Upper lobe of left lung (tissue), 6 donors: ENCODE data around the gene CAB39L. TPM values are rescaled to one million over a fixed set of nuclear protein-coding genes. Genes with fewer than 3 reads are reported as not detected.
A peak's percentile ranks its signal among the peaks of the same experiment; 100 is the strongest.

Experiments used
- ATAC-seq, 2 donors: fragments of 200-7000 bp; cut with Tn5 transposase; one replicate each; pipeline ENCODE4 v1.9.1; 2022; ENCODE audit warnings: mild to moderate bottlenecking in 2 of 2, moderate library complexity in 2 of 2; ENCODE audit not compliant: low FRiP score in 2 of 2
- DNase-seq, 2 donors: peaks; one replicate each; pipeline ENCODE4 v3.0.0-alpha.2; 2019 to 2020
- H3K27ac ChIP-seq, 4 donors: fragments of 200-600 bp; sonication (generic); one replicate each; pipeline ENCODE4 v1.5.1; 2016 to 2019
- H3K27me3 ChIP-seq, 4 donors: fragments of 200-600 bp; sonication (generic); one replicate each; pipeline ENCODE4 v1.5.1; 2017 to 2019
- H3K36me3 ChIP-seq, 4 donors: fragments of 200-600 bp; sonication (generic); one replicate each; pipeline ENCODE4 v1.5.1; 2016 to 2019
- H3K4me1 ChIP-seq, 4 donors: fragments of 200-600 bp; sonication (generic); one replicate each; pipeline ENCODE4 v1.5.1; 2018 to 2019
- H3K4me3 ChIP-seq, 4 donors: fragments of 200-600 bp; sonication (generic); one replicate each; pipeline ENCODE4 v1.5.1; 2017 to 2019; ENCODE audit warnings: mild to moderate bottlenecking in 2 of 4, moderate library complexity in 1 of 4
- H3K9me3 ChIP-seq, 4 donors: fragments of 200-600 bp; sonication (generic); one replicate each; pipeline ENCODE4 v1.5.1; 2018 to 2019
- EP300 ChIP-seq, 4 donors: sonication (generic); formaldehyde crosslinking; IDR thresholded peaks; one replicate each; pipeline ENCODE4 v1.5.1; 2017; ENCODE audit warnings: antibody characterized with exemption in 4 of 4, control low read depth in 2 of 4
- POLR2A ChIP-seq, 4 donors: fragments of 450-650 bp; IDR thresholded peaks; one replicate each; pipeline ENCODE4 v1.5.1; 2016 to 2017; ENCODE audit warnings: antibody characterized with exemption in 4 of 4, mild to moderate bottlenecking in 2 of 4
- POLR2AphosphoS5 ChIP-seq, 2 donors: sonication (generic); formaldehyde crosslinking; IDR thresholded peaks; one replicate each; pipeline ENCODE4 v1.5.1; 2017; ENCODE audit warnings: antibody characterized with exemption in 2 of 2
- WGBS, 2 donors: methylation state at CpG; one replicate each; pipeline ENCODE4 v1.1.5; 2017 to 2018; 5-methylcytosine and 5-hydroxymethylcytosine counted together
- total RNA-seq, 6 donors: library from RNA; depleted of rRNA in 4 of 6; stranded (reverse); fragments of >200 nt in 4 of 6; gene quantifications; one replicate each; pipeline versions ENCODE4 v1.1.0 to v1.2.1, GENCODE V29; 2016 to 2021
- TF ChIP-seq, protein P1 (sequence below), 6 experiments: fragments of 450-650 bp in 4 of 6; fragments of 200-600 bp in 2 of 6; sonication (generic) in 2 of 6; IDR thresholded peaks; one replicate each; pipeline ENCODE4 v1.5.1; 2016 to 2019; ENCODE audit warnings: antibody characterized with exemption in 6 of 6
- donor health status: DM: no; HTN: no; CAD: no; lungs with moderate emphysema.
- donor health status: DM: no; HTN: yes; CAD: no; lungs with severe emphysema.

Gene CAB39L
- total RNA-seq, 6 donors from 2014 or later, result 12.5 to 49.2 (median 19.5) TPM

- 89 to 94% methylated on average over 7 of the region's 7 CpGs for WGBS, 2 donors
Observed at GRCh38 chr13:49403996-49404702, 39.7 kb downstream of the CAB39L start.

DNA sequence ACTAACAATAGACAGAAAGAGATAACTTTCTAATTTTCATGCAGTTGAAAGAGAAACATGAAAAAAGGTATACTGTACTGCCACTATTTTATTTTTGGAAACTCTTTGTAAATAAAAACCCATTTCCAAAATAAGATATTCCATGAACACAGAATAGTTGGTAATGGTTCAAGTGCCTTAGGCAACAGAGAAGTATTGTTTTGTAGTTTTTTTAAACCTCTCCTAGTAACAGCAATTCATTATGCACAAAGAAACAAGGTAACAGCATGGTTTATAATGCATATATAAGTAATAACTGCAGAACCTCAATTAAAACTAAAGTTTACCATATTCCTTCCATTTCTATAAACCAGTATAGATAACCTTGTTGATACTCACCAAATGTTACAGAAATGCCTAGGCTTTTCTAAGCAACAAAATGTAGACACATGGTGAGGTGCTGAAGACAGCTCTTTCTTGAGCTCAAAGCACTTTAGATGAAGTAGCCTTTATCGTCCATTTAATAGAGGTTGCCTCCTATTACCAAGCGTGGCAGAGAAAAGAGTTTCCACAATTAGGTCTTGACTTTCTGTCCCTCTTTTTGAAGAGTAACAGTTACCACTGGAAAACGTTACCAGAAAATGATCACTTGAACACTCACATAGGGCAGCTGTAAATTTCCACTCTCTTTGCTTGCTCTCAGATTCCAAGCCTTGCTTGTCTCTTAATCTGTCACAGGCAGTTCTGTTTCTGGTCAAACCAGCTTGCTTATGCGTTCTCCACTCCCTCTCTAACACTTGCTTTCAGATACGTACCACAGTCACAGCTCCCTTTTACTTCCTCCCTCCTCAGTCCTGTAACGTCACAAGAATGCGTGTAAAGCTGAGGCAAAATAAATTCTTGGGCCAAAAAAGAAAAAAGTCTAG is 42.9 kb downstream of the CAB39L start:
- no peaks in the 10 kb centered on the region for H3K4me1 ChIP-seq
- TF ChIP-seq EP300 (IDR thresholded peaks at IDR 0.05), result no peak
- TF ChIP-seq POLR2AphosphoS5 (IDR thresholded peaks at IDR 0.05), result peak in 1 of 2 donors; percentile 51
- TF ChIP-seq POLR2A (IDR thresholded peaks at IDR 0.05), result peak in 3 of 4 donors; percentile 7 to 55 (median 44)
- TF ChIP-seq, protein P1, sequence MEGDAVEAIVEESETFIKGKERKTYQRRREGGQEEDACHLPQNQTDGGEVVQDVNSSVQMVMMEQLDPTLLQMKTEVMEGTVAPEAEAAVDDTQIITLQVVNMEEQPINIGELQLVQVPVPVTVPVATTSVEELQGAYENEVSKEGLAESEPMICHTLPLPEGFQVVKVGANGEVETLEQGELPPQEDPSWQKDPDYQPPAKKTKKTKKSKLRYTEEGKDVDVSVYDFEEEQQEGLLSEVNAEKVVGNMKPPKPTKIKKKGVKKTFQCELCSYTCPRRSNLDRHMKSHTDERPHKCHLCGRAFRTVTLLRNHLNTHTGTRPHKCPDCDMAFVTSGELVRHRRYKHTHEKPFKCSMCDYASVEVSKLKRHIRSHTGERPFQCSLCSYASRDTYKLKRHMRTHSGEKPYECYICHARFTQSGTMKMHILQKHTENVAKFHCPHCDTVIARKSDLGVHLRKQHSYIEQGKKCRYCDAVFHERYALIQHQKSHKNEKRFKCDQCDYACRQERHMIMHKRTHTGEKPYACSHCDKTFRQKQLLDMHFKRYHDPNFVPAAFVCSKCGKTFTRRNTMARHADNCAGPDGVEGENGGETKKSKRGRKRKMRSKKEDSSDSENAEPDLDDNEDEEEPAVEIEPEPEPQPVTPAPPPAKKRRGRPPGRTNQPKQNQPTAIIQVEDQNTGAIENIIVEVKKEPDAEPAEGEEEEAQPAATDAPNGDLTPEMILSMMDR (IDR thresholded peaks at IDR 0.05), result no peak
- DNase-seq, result peak in 1 of 2 donors; percentile 40
- H3K9me3 ChIP-seq, result peaks cover 0 to 10% (median 7%) of the 10 kb centered on the region in 4 donors
- peak overlapping the region; percentile 66 to 81 (median 77) for H3K27ac ChIP-seq
- ATAC-seq, result peak; percentile 91 to 96
- H3K4me3 ChIP-seq, result peak overlapping the region in 3 of 4 donors; percentile 25 to 40 (median 37)
- no peaks in the 10 kb centered on the region for H3K36me3 ChIP-seq
- H3K27me3 ChIP-seq, result no peaks in the 10 kb centered on the region
- 28 to 39% methylated on average over 7 of the region's 7 CpGs for WGBS, 2 donors

More at GRCh38 chr13:49403996-49404702, 39.7 kb downstream of the CAB39L start:
- Histone ChIP-seq H3K27me3 (no peaks in the 10 kb centered on the region), H3K36me3 (no peaks in the 10 kb centered on the region), H3K4me3 (no peak overlapping the region), H3K4me1 (no peaks in the 10 kb centered on the region), H3K9me3 (peaks cover 0 to 10% (median 7%) of the 10 kb centered on the region in 4 donors), H3K27ac (no peak overlapping the region)
- TF ChIP-seq POLR2AphosphoS5 (IDR thresholded peaks at IDR 0.05) (no peak), EP300 (IDR thresholded peaks at IDR 0.05) (no peak), POLR2A (IDR thresholded peaks at IDR 0.05) (no peak)
- TF ChIP-seq, protein P1 (IDR thresholded peaks at IDR 0.05), result no peak
- DNase-seq (no peak), ATAC-seq (no peak)

DNA sequence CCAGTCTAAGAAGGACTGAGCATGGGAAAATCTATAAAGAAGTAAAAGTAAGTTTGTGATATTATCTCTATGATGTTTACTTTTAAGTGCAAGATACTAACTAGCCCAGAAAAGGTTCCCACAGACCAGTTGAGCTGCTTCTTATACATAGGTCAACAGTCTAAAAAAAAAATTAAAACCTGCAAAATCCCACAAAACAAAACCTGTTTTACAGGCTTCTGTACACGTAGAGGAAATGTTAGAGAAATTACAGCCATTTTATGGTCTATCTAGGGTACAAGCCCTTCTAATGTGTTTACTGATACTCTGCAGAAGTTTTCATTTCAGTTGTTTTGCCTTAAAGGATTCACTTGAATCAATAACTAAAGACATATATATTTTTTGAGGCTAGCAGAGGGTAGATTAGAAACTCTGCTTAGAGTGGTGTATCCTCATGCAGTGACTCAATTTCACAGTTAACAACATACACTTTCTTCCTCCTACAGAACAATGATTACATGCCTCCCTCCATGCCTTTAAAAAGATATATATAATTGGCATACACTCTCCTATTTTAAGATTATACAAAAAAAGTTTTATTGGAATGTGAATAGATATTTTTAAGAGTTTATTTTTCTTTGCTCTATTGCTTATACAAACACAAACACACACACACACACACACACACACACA is 43.9 kb downstream of the CAB39L start:
- ATAC-seq, result no peak
- Histone ChIP-seq H3K4me3 (peak overlapping the region in 3 of 4 donors; percentile 25 to 40 (median 37)), H3K36me3 (no peaks in the 10 kb centered on the region), H3K4me1 (no peaks in the 10 kb centered on the region), H3K27ac (peak overlapping the region in 3 of 4 donors; percentile 19 to 79 (median 52)), H3K27me3 (no peaks in the 10 kb centered on the region), H3K9me3 (peaks cover 0 to 6% (median 6%) of the 10 kb centered on the region in 4 donors)
- WGBS, 2 donors, result 57 to 61% methylated on average over 1 of the region's 1 CpG
- DNase-seq, result no peak
- TF ChIP-seq, protein P1 (IDR thresholded peaks at IDR 0.05), result no peak
- TF ChIP-seq POLR2AphosphoS5 (IDR thresholded peaks at IDR 0.05), result no peak
- TF ChIP-seq POLR2A (IDR thresholded peaks at IDR 0.05), result no peak
- no peak for TF ChIP-seq EP300 (IDR thresholded peaks at IDR 0.05)

- no peaks in the 10 kb centered on the region for H3K4me1 ChIP-seq
- H3K9me3 ChIP-seq, result no peaks in the 10 kb centered on the region
- 100% methylated on average over 1 of the region's 1 CpG for WGBS, 2 donors
- peak in 1 of 2 donors; percentile 17 for ATAC-seq
- no peak overlapping the region for H3K4me3 ChIP-seq
- H3K27me3 ChIP-seq, result no peaks in the 10 kb centered on the region
- peak overlapping the region in 1 of 4 donors; percentile 45 for H3K27ac ChIP-seq
- TF ChIP-seq, protein P1 (IDR thresholded peaks at IDR 0.05), result no peak
- no peak for TF ChIP-seq EP300 (IDR thresholded peaks at IDR 0.05)
- no peak for TF ChIP-seq POLR2AphosphoS5 (IDR thresholded peaks at IDR 0.05)
- TF ChIP-seq POLR2A (IDR thresholded peaks at IDR 0.05), result no peak
- no peaks in the 10 kb centered on the region for H3K36me3 ChIP-seq
- DNase-seq, result no peak
Observed at GRCh38 chr13:49395878-49396380, 47.9 kb downstream of the CAB39L start.
